Motor neuron (in vitro differentiated cells): Measurements from ENCODE around the gene TMEM95. TPM values are rescaled to one million over a fixed set of nuclear protein-coding genes. Genes with fewer than 3 reads are reported as not detected.

Experiments used
- ATAC-seq, 8 experiments: fragments of 200-7000 bp; cut with Tn5 transposase; replicated peaks in 6 of 8; 2 replicates each; pipeline ENCODE4 v1.8.0; 2021; ENCODE audit warnings: mild to moderate bottlenecking in 8 of 8, moderate library complexity in 8 of 8
- H3K27ac ChIP-seq, 2 donors: fragments of 250-450 bp; sonication (Bioruptor Pico); 2 replicates each; pipeline ENCODE4 v1.9.0; 2021; ENCODE audit warnings: antibody characterized with exemption in 2 of 2, mild to moderate bottlenecking in 2 of 2, moderate library complexity in 1 of 2
- H3K4me1 ChIP-seq, 2 donors: fragments of 250-450 bp; sonication (Bioruptor Pico); replicated peaks in 1 of 2; 2 replicates each; pipeline ENCODE4 v1.6.1; 2021; ENCODE audit warnings: antibody characterized with exemption in 2 of 2, mild to moderate bottlenecking in 2 of 2, moderate library complexity in 1 of 2
- H3K4me3 ChIP-seq, 5 donors: fragments of 250-450 bp; sonication (Bioruptor Pico); 2 replicates each; pipeline ENCODE4 v1.9.0; 2021; ENCODE audit warnings: antibody characterized with exemption in 5 of 5, mild to moderate bottlenecking in 5 of 5, moderate library complexity in 4 of 5
- WGBS, 10 experiments: fragments of 450-650 bp; shearing (Covaris generic); methylation state at CpG; one replicate each; pipeline ENCODE4 v1.0.0; 2022; 5-methylcytosine and 5-hydroxymethylcytosine counted together
- in situ Hi-C, 9 experiments: fragments of 400-800 bp; cut with MboI; loops; one replicate each; pipeline ENCODE4 v1.15.0; 2021; ENCODE audit warnings: low sequenced_read_pairs in 9 of 9, low pct_unique_long_range_greater_than_20kb in 2 of 9; ENCODE audit not compliant: unreplicated experiment in 9 of 9
- total RNA-seq, 8 experiments: library from RNA; unstranded; fragments of 300-600 nt; gene quantifications; 2 replicates each; pipeline versions ENCODE4 v1.2.3 to v1.2.4, GENCODE V29; 2022

Gene TMEM95, protein sequence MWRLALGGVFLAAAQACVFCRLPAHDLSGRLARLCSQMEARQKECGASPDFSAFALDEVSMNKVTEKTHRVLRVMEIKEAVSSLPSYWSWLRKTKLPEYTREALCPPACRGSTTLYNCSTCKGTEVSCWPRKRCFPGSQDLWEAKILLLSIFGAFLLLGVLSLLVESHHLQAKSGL
- under 1 TPM in 6 of 8 experiments, not detected in 2; 0.11 to 0.57 (median 0.32) TPM for total RNA-seq

DNA sequence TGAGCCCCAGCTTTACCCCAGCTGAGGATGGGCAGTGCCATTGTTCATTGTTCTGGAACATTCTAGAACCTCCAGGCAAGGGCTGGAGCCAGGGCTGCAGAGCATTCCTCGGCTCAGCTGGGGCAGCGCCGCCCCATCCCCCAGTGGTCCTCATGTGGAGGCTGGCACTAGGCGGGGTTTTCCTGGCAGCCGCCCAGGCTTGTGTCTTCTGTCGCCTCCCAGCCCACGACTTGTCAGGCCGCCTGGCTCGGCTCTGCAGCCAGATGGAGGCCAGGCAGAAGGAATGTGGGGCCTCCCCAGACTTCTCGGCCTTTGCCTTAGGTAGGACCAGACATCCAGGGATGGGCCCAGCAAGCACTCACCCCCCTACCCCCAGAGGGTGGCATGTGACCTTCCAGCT lies at the start of gene TMEM95:
TSS of gene TMEM95 (plus strand) at position 104 of the 400 bp plus-strand sequence. CDS start at position 153, 49 bp downstream.
- H3K27ac ChIP-seq: no peak within 1 kb of the TSS
- in situ Hi-C loops: no loop called here
- peak in 1 of 8 experiments; percentile 1 for ATAC-seq
- H3K4me3 ChIP-seq: peak within 1 kb of the TSS in 2 of 5 donors; percentile 4 to 13
- 0 to 78% (median 10%) methylated on average over 1 to 7 of the region's 10 CpGs; no CpG with 5 or more reads in 6 of the 10 experiments for WGBS, 10 experiments
- peaks cover 25 to 40% of the 10 kb centered on the region in 2 donors for H3K4me1 ChIP-seq

DNA sequence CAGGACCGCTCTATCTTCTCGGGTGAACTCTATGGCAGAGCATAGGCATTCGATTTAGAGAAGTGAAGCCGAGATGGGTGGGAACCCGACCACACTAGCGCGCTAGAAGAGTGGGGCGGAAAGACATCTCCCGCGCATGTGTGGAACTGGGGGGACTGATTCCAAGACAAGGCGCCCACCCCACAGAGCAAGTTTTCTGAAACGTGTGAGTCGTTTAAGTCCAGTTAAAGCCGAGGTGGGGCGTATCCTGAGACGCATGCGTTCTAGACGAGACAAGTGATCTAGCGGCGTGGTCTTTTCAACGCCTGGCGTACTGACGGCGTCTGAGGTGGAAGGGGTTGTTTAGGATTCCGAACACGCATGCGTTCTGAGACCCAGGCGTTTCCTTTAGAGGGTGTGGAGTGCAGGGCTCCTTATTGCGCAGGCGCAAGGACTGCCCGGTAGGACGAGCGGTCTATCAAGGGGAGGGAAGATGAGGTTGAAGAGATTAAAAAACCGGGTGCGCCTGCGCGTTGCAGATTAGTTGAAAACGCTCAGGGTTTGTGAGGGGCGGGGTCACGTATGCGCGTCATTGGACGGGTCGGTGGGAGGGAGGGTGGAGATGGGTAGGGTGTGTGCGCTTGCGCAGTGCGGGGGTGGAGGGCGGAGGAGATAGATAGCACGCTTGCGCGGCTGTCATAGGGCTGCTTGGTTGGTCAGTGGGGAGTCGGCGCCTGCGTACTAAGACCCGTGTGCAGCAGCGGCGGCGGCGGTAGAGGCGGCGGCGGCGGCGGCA lies 47.9 kb upstream of the TMEM95 start, which contains the start of gene EIF5A:
TSS of gene EIF5A (plus strand) at position 718 of the 775 bp plus-strand sequence. CDS start 2,008 bp downstream, outside the sequence.
- ATAC-seq: peak; percentile 66 to 88 (median 84)
- in situ Hi-C loops: no loop called here
- Histone ChIP-seq H3K4me3 (peak within 1 kb of the TSS; percentile 75 to 90 (median 83)), H3K27ac (peak within 1 kb of the TSS; percentile 96 to 97), H3K4me1 (peaks cover 9 to 12% of the 10 kb centered on the region in 2 donors)
- 0 to 2% (median 0%) methylated on average over 2 to 21 of the region's 64 CpGs; no CpG with 5 or more reads in 2 of the 10 experiments for WGBS, 10 experiments

DNA sequence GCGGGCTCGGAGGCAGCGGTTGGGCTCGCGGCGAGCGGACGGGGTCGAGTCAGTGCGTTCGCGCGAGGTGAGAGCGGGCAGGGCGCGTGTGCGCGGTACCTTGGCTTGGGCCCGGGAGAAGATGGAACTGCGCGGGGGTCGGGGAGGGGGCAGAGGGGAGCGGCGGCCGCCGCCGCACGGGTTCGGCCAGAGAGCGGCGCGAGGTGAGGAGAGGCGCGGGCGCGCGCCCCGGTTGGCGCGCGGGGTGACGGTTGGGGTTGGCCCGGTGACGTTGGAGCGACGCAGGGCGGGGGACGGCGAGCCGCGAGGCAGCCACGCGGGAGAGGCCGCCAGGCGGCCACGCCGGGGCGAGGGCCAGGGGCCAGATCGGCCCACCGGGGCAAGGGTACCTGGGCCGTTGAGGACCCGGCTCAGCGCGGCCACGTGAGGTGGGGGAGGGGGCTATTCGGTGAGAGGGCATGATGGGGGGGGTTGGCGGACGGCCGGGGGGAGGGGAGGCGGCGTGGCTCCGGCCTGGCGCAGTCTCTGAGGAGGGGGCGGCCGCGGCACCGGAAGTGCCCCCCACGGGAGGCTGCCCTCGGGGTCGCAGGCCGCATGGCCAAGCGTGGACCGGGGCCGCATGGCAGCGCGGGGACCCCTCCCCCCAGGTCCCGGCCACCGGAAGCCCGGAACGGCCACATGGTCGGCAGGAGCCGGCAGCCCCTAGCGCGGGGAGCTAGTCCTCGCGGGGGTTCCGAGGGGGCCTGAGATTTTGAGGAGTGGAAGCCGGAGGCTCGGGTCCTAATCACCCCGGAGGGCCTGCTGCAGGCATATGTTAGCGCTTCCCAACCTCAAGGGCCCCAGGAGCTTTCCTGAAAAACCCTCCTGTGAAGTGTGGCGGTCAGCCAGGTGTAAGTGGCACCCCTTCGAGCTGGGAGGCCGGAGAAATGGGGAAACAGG lies 47.0 kb upstream of the TMEM95 start:
- Histone ChIP-seq H3K27ac (peak overlapping the region; percentile 96 to 97), H3K4me3 (peak overlapping the region; percentile 75 to 90 (median 83)), H3K4me1 (peaks cover 9 to 12% of the 10 kb centered on the region in 2 donors)
- peak; percentile 6 to 15 (median 11) for ATAC-seq
- 0% methylated on average over 1 to 3 of the region's 104 CpGs; no CpG with 5 or more reads in 7 of the 10 experiments for WGBS, 10 experiments
- in situ Hi-C loops: no loop called here

DNA sequence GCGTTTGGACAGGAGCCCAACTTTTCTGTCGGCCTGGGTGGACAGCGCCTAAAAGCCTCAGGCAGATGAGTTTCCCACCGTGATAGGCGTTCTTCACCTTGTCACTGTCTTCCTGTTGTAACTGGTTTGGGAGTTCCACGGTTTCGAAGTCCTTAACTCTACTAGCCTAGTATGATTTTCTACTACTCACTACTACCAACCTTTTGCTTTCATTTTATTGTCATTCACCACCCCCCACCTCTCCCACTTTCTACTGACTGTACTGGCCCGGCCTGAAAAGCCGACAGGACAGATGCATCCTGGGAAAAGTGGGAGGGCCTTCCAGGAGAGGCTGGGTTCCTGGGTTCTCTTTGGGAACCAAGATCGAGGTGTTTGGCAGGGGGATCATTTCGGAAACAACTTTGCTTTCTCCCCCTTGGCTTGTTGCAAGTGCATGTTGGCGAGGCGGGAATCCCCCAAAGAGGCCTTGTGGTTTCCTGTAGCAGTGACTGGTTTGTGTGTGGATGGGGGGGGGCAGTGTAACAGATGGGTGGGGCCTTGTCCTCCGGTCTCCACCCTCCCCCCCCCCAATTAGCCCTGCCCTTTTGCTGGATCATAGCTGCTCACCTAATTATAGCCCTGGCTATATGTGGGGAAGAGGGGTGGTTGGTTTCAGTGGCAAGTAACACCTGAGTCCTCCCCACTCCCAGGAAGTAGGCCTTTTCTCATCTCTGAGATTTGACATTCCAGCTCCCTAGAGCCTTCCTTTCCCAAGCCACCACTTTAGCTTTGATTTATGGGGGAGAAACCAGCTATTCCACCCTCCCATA lies 46.1 kb upstream of the TMEM95 start:
- in situ Hi-C loops: no loop called here
- WGBS, 10 experiments: 0 to 4% (median 0%) methylated on average over 1 to 4 of the region's 14 CpGs; no CpG with 5 or more reads in 3 of the 10 experiments
- peak in 3 of 8 experiments; percentile 12 to 19 (median 12) for ATAC-seq

DNA sequence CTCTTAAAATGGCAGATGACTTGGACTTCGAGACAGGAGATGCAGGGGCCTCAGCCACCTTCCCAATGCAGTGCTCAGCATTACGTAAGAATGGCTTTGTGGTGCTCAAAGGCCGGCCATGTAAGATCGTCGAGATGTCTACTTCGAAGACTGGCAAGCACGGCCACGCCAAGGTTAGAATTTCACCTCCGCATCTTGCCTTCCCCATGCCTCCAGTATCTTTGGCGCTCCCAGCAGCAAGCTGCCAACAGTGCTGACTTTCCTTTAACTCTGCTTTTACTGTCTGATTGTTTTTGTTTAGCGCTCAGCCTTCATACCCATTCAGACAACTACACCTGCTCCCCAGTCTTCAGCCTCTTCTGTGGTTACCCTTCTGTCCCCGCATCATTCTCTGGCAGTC lies 45.3 kb upstream of the TMEM95 start:
- in situ Hi-C loops: no loop called here
- WGBS, 10 experiments: 80 to 100% (median 95%) methylated on average over 1 to 9 of the region's 12 CpGs; no CpG with 5 or more reads in 1 of the 10 experiments
- no peak for ATAC-seq
- Histone ChIP-seq H3K4me1 (peaks cover 17 to 22% of the 10 kb centered on the region in 2 donors), H3K4me3 (peak overlapping the region in 1 of 5 donors; percentile 83), H3K27ac (no peak overlapping the region)

More for the DNA sequence above, 46.1 kb upstream of the TMEM95 start:
- H3K4me3 ChIP-seq: peak overlapping the region; percentile 75 to 90 (median 83)
- peak overlapping the region; percentile 96 to 97 for H3K27ac ChIP-seq
- peaks cover 11 to 14% of the 10 kb centered on the region in 2 donors for H3K4me1 ChIP-seq

DNA sequence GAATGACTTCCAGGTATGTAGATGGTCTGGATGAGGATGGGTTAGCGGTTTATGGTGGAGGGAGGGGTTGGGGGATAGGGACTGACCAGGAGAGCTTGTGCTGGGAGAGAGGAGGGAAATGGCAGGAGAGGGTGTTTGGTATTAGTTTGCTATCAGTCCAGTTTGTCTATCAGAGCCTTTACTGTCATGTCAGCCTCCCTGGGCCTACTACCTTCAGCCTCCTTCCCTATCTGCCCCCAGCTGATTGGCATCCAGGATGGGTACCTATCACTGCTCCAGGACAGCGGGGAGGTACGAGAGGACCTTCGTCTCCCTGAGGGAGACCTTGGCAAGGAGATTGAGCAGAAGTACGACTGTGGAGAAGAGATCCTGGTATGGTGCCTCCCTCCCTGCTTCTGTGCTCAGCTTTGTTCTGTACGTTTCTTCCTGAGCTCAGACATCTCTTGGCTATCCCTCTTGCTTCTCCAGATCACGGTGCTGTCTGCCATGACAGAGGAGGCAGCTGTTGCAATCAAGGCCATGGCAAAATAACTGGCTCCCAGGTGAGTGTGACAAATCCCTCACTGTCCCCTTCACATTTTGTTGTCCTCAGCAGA lies 43.7 kb upstream of the TMEM95 start:
- ATAC-seq: no peak
- WGBS, 10 experiments: 60 to 100% (median 86%) methylated on average over 1 to 5 of the region's 7 CpGs; no CpG with 5 or more reads in 4 of the 10 experiments
- Histone ChIP-seq H3K4me1 (peaks cover 22 to 24% of the 10 kb centered on the region in 2 donors), H3K4me3 (no peak overlapping the region), H3K27ac (no peak overlapping the region)
- in situ Hi-C loops: no loop called here

DNA sequence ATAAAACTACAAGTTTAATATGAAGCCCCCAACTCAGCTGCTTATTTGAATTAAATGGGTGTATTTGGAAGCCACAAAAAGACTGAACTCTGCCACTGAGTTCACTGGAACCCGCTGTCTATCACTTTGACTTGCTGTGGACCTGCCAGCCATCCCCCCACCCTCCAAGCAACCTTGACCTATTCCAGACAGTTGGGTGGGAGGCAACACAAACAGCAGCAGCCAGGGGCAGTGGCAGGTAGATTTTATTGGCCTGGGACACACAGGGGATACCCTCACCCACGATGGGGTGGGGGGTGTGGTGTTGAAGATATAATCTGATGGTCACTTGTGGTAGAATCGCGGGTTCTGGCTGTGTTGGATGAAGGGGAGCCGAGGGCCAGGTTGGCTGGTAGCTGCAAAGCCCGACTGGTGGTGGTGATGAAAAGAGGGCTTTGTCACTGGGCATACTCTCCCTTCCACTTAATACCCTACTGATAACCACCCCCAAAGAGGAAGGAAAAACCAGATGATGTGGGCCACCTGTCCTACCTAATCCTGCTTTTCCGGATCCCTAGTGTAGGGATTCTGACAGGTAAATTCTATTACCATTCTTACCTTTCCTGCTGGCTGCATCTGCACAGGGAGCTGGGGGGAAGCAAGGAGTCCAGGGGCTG lies 42.4 kb upstream of the TMEM95 start:
- no peak overlapping the region for H3K4me3 ChIP-seq
- in situ Hi-C loops: no loop called here
- no peak overlapping the region for H3K27ac ChIP-seq
- 67 to 100% (median 93%) methylated on average over 1 to 3 of the region's 7 CpGs; no CpG with 5 or more reads in 3 of the 10 experiments for WGBS, 10 experiments
- ATAC-seq: no peak
- H3K4me1 ChIP-seq: peaks cover 22% of the 10 kb centered on the region in 2 donors

DNA sequence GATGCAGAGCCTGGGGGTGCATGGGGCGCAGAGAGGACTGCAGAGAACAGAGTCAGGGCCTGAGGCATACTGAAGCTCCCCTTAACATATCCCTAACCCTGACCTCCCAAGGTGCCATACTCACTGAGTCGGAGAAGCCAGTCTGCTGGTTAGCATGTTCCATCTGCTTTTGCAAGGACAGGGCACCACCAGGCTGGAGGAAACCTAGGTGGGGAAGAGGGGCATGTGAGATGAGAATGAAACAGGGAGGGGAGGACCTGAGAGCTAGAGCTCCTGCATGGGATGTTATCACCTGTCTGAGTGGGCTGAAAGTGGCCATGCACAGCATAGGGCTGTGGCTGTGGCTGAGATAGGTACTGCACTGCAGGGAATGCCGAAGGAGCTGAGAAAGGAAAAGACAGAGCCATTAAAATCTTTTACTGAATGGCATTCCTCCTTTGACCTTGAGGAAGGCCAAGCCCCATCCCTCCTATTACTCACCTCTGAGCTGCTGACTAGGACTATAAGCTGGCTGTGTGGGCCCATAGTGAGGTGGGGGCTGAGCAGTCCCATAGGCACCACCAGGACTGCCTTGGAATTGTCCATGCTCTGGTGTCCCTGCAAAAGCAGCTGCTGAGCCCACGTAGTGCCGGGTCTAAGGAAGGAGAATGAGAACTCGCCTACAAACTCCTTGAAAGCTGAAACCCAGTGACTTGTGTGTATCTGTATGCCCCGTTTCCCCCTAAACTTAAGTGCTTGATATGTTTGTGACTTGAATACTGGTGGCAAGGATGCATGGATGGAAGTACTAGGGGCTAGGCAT lies 41.7 kb upstream of the TMEM95 start:
- peaks cover 22% of the 10 kb centered on the region in 2 donors for H3K4me1 ChIP-seq
- peak in 2 of 8 experiments; percentile 0 to 2 for ATAC-seq
- no peak overlapping the region for H3K27ac ChIP-seq
- 60 to 100% (median 90%) methylated on average over 1 to 3 of the region's 7 CpGs; no CpG with 5 or more reads in 5 of the 10 experiments for WGBS, 10 experiments
- in situ Hi-C loops: no loop called here
- peak overlapping the region in 1 of 5 donors; percentile 89 for H3K4me3 ChIP-seq

DNA sequence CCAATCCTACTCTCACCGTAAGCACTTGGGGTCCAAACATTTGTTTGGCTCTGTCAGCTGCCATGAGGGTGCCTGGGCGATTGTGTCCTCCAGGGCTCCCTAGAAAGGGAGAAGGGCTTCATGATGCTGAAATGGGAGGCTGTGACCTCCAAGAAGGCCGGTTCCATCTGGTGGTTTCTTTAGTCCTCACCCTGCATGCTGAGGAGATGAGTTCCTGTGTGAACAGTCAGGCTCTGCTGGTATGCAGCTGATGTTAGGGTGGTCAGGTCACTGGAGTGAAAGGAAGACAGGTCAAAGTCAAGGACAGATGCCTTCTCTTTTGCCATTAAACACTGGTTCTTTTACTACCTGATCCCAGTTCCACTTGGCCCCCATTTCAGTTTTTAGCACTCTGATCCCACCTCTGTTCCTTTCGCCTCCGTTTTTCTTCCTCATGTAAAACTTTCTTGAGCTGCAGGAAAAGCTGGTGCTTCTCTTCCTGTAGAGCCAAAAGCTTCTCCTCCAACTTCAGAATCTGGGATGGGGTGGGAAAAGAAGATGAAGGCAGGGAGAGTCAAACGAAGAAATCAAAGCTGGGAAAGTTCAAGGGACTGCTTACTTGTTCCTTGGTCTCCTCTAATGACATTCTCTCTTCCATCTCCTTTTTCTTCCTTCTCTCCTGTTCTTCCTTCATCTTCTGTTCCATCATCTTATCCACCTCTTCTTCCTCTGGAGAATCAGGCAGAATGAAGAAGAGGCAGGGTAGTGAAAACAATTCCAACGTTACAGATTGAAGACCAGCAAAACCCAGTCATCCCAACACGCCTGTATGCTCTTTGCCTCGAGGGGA lies 40.9 kb upstream of the TMEM95 start:
- in situ Hi-C loops: no loop called here
- peak overlapping the region; percentile 91 to 96 for H3K27ac ChIP-seq
- H3K4me1 ChIP-seq: peaks cover 17 to 20% of the 10 kb centered on the region in 2 donors
- ATAC-seq: no peak
- WGBS, 10 experiments: 0 to 100% (median 41%) methylated on average over 2 to 8 of the region's 9 CpGs
- peak overlapping the region; percentile 71 to 97 (median 89) for H3K4me3 ChIP-seq
